ENCODE data around the gene SLC35F3. TPM values are rescaled to one million over a fixed set of nuclear protein-coding genes. Genes with fewer than 3 reads are reported as not detected.

SLC35F3 gene
- total RNA-seq, 1 donor from 2014 or later = 0.25 TPM

GRCh38 chr1:234276151-234276788 is 371.8 kb downstream of the SLC35F3 start:
- Mint-ChIP-seq H3K27ac (no peak overlapping the region), H3K4me1 (no peaks in the 10 kb centered on the region), H3K27me3 (ENCODE audit: low read depth) (peaks cover 43% of the 10 kb centered on the region), H3K36me3 (no peaks in the 10 kb centered on the region), H3K9me3 (no peaks in the 10 kb centered on the region), H3K4me3 (no peak overlapping the region)
- no peak for DNase-seq (ENCODE audit: low spot score in 2 of 2, unreplicated experiment in 2 of 2)
- TF ChIP-seq CTCF (IDR thresholded peaks at IDR 0.05; ENCODE audit: unreplicated experiment) = no peak

- H3K36me3 Mint-ChIP-seq = no peaks in the 10 kb centered on the region
- H3K27me3 Mint-ChIP-seq (ENCODE audit: low read depth) = peaks cover 39% of the 10 kb centered on the region
- no peak overlapping the region for H3K27ac Mint-ChIP-seq
- TF ChIP-seq CTCF (IDR thresholded peaks at IDR 0.05; ENCODE audit: unreplicated experiment) = no peak
- DNase-seq (ENCODE audit: low spot score in 2 of 2, unreplicated experiment in 2 of 2) = no peak
- H3K9me3 Mint-ChIP-seq = no peaks in the 10 kb centered on the region
- H3K4me1 Mint-ChIP-seq = no peaks in the 10 kb centered on the region
- no peak overlapping the region for H3K4me3 Mint-ChIP-seq
Measured at GRCh38 chr1:234277161-234277868, 372.8 kb downstream of the SLC35F3 start.

GRCh38 chr1:234279021-234279420 is 374.5 kb downstream of the SLC35F3 start:
- Mint-ChIP-seq H3K9me3 (no peaks in the 10 kb centered on the region), H3K4me1 (no peaks in the 10 kb centered on the region), H3K36me3 (no peaks in the 10 kb centered on the region), H3K27me3 (ENCODE audit: low read depth) (peaks cover 27% of the 10 kb centered on the region), H3K27ac (no peak overlapping the region), H3K4me3 (no peak overlapping the region)
- TF ChIP-seq CTCF (IDR thresholded peaks at IDR 0.05; ENCODE audit: unreplicated experiment) = no peak
- no peak for DNase-seq (ENCODE audit: low spot score in 2 of 2, unreplicated experiment in 2 of 2)

- peaks cover 30% of the 10 kb centered on the region for H3K27me3 Mint-ChIP-seq (ENCODE audit: low read depth)
- TF ChIP-seq CTCF (IDR thresholded peaks at IDR 0.05; ENCODE audit: unreplicated experiment) = no peak
Measured at GRCh38 chr1:234280500-234280899, 376.0 kb downstream of the SLC35F3 start.

GRCh38 chr1:234281826-234282489 is 377.5 kb downstream of the SLC35F3 start:
- Mint-ChIP-seq H3K36me3 (no peaks in the 10 kb centered on the region), H3K27me3 (ENCODE audit: low read depth) (peaks cover 37% of the 10 kb centered on the region), H3K4me3 (no peak overlapping the region), H3K27ac (no peak overlapping the region), H3K9me3 (no peaks in the 10 kb centered on the region), H3K4me1 (no peaks in the 10 kb centered on the region)
- TF ChIP-seq CTCF (IDR thresholded peaks at IDR 0.05; ENCODE audit: unreplicated experiment) = no peak
- DNase-seq (ENCODE audit: low spot score in 2 of 2, unreplicated experiment in 2 of 2) = no peak

More at GRCh38 chr1:234280500-234280899, 376.0 kb downstream of the SLC35F3 start:
- DNase-seq (ENCODE audit: low spot score in 2 of 2, unreplicated experiment in 2 of 2) = no peak
- no peaks in the 10 kb centered on the region for H3K9me3 Mint-ChIP-seq
- H3K36me3 Mint-ChIP-seq = no peaks in the 10 kb centered on the region
- no peak overlapping the region for H3K27ac Mint-ChIP-seq
- no peak overlapping the region for H3K4me3 Mint-ChIP-seq
- no peaks in the 10 kb centered on the region for H3K4me1 Mint-ChIP-seq
